HEK293 (cell line): ENCODE data around the gene PPP6C.

ENCODE experiments used
- CTCF ChIA-PET: fragments of 350-600 bp; formaldehyde crosslinking; extraction: SDS; loops from one replicate; lab custom pipeline; 2021; ENCODE audit warnings: antibody characterized with exemption; lab: Yijun Ruan, JAX
- POLR2A ChIA-PET: fragments of 300-600 bp; formaldehyde crosslinking; extraction: SDS; loops from one replicate; lab custom pipeline; 2020; ENCODE audit warnings: antibody characterized with exemption, inconsistent platforms; lab: Yijun Ruan, JAX
- H3K27ac ChIP-seq: fragments of 200-500 bp; sonication (Bioruptor generic); 2 replicates; pipeline ENCODE4 v1.5.1; 2014; ENCODE audit warnings: low read depth, low read length, control low read depth, inconsistent platforms; ENCODE audit errors: extremely low read depth
- H3K36me3 ChIP-seq, 2 experiments: fragments of 200-500 bp in 1 of 2; sonication (Bioruptor generic) in 1 of 2; 1 replicate in 1 of 2; 2 replicates in 1 of 2; pipeline ENCODE4 v1.5.1; 2014 to 2017; ENCODE audit warnings: inconsistent platforms in 2 of 2, low read length in 2 of 2; ENCODE audit not compliant: control insufficient read depth in 2 of 2, insufficient read depth in 1 of 2
- H3K4me1 ChIP-seq: fragments of 200-500 bp; sonication (Bioruptor generic); 2 replicates; pipeline ENCODE4 v1.5.1; 2014; ENCODE audit warnings: mild to moderate bottlenecking, low read length, inconsistent platforms; ENCODE audit not compliant: control insufficient read depth, insufficient read depth
- H3K4me3 ChIP-seq: 2 replicates; pipeline ENCODE4 v1.5.1; 2011; ENCODE audit warnings: low read depth, mild to moderate bottlenecking, control low read depth, low read length, moderate library complexity
- H3K9me3 ChIP-seq: fragments of 200-500 bp; sonication (Bioruptor generic); 2 replicates; pipeline ENCODE4 v1.5.1; 2014; ENCODE audit warnings: low read depth, low read length, inconsistent platforms; ENCODE audit not compliant: control insufficient read depth, insufficient read depth
- BCL11A ChIP-seq: fragments of 450-650 bp; formaldehyde crosslinking; IDR thresholded peaks from 2 replicates; pipeline ENCODE4 v1.5.1; 2016; ENCODE audit warnings: low read depth, missing biosample characterization, missing genetic modification characterization
- GLI4 ChIP-seq: fragments of 450-650 bp; formaldehyde crosslinking; IDR thresholded peaks from 2 replicates; pipeline ENCODE4 v1.5.1; 2016; ENCODE audit warnings: missing biosample characterization, missing genetic modification characterization
- PRDM1 ChIP-seq: fragments of 450-650 bp; formaldehyde crosslinking; IDR thresholded peaks from 2 replicates; pipeline ENCODE4; 2016; ENCODE audit warnings: missing biosample characterization, missing genetic modification characterization
- REPIN1 ChIP-seq: fragments of 450-650 bp; formaldehyde crosslinking; IDR thresholded peaks from 2 replicates; pipeline ENCODE4 v1.5.1; 2017; ENCODE audit warnings: missing biosample characterization, missing genetic modification characterization, low read depth
- SCRT2 ChIP-seq: fragments of 450-650 bp; formaldehyde crosslinking; IDR thresholded peaks from 2 replicates; pipeline ENCODE4 v1.5.1; 2016; ENCODE audit warnings: missing biosample characterization, missing genetic modification characterization
- YY1 ChIP-seq: fragments of 450-650 bp; formaldehyde crosslinking; IDR thresholded peaks from 2 replicates; pipeline ENCODE4 v1.5.1; 2018; ENCODE audit warnings: missing biosample characterization, missing genetic modification characterization
- ZFHX2 ChIP-seq: fragments of 450-650 bp; formaldehyde crosslinking; conservative IDR thresholded peaks from 2 replicates; pipeline ENCODE4 v1.5.1; 2016; ENCODE audit warnings: missing biosample characterization, missing genetic modification characterization
- ZFP37 ChIP-seq: fragments of 450-650 bp; formaldehyde crosslinking; IDR thresholded peaks from 2 replicates; pipeline ENCODE4 v1.5.1; 2016; ENCODE audit warnings: missing biosample characterization, missing genetic modification characterization
- ZNF114 ChIP-seq: fragments of 450-650 bp; formaldehyde crosslinking; IDR thresholded peaks from 2 replicates; pipeline ENCODE4 v1.5.0; 2017; ENCODE audit warnings: missing biosample characterization, missing genetic modification characterization
- ZNF132 ChIP-seq: fragments of 450-650 bp; formaldehyde crosslinking; IDR thresholded peaks from 2 replicates; pipeline ENCODE4 v1.5.1; 2017; ENCODE audit warnings: missing biosample characterization, missing genetic modification characterization, borderline replicate concordance
- ZNF146 ChIP-seq: fragments of 450-650 bp; formaldehyde crosslinking; IDR thresholded peaks from 2 replicates; pipeline ENCODE4 v1.5.1; 2016; ENCODE audit warnings: missing biosample characterization, missing genetic modification characterization
- ZNF274 ChIP-seq, 2 experiments: fragments of 200-500 bp in 1 of 2; fragments of 450-650 bp in 1 of 2; sonication (Bioruptor generic) in 1 of 2; formaldehyde crosslinking in 1 of 2; IDR thresholded peaks; 2 replicates each; pipeline versions ENCODE4 v1.5.1 to v1.6.1; 2014 to 2016; ENCODE audit warnings: borderline replicate concordance in 1 of 2, inconsistent platforms in 1 of 2, low read length in 1 of 2, missing biosample characterization in 1 of 2, missing genetic modification characterization in 1 of 2
- ZNF596 ChIP-seq: fragments of 450-650 bp; IDR thresholded peaks from 2 replicates; pipeline ENCODE4 v1.5.0; 2018; ENCODE audit warnings: missing biosample characterization, mild to moderate bottlenecking, missing genetic modification characterization, moderate library complexity
- ZNF785 ChIP-seq: fragments of 450-650 bp; formaldehyde crosslinking; IDR thresholded peaks from 2 replicates; pipeline ENCODE4 v1.5.1; 2016; ENCODE audit warnings: missing biosample characterization, missing genetic modification characterization
- TF ChIP-seq, protein P1 (sequence below): fragments of 450-650 bp; formaldehyde crosslinking; IDR thresholded peaks from 2 replicates; pipeline ENCODE4 v1.5.1; 2016; ENCODE audit warnings: missing biosample characterization, missing genetic modification characterization
- TF ChIP-seq, protein P2 (sequence below): fragments of 450-650 bp; formaldehyde crosslinking; IDR thresholded peaks from 2 replicates; pipeline ENCODE4 v1.5.1; 2017; ENCODE audit warnings: missing biosample characterization, missing genetic modification characterization
- TF ChIP-seq, protein P3 (sequence below): fragments of 450-650 bp; formaldehyde crosslinking; IDR thresholded peaks from 2 replicates; pipeline ENCODE4 v1.5.1; 2017; ENCODE audit warnings: missing biosample characterization, missing genetic modification characterization

PPP6C gene

DNA sequence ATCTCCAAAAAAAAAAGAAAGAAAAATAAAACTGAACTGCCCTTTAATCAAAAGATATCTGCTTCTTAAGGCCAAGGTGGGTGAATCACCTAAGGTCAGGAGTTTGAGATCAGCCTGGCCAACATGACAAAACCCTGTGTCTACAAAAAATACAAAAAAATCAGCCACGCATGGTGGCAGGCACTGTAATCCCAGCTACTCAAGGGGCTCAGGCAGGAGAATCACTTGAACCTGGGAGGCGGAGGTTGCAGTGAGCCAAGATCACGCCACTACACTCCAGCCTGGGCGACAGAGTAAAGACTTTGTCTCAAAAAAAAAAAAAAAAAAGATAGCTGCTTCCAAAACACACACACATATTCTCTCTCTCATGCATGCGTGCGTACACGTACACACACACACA lies 64.1 kb downstream of the PPP6C start:
- Histone ChIP-seq H3K27ac (no peak overlapping the region), H3K9me3 (no peaks in the 10 kb centered on the region), H3K36me3 (no peaks in the 10 kb centered on the region), H3K4me3 (no peak overlapping the region), H3K4me1 (no peaks in the 10 kb centered on the region)
- ChIA-PET POLR2A (no interaction called here), CTCF (interaction anchor here (0.6 to 1.2 kb wide), 2 partner anchors 19 to 273 kb away, joined by 3 to 4 read pairs; partner anchors contain the start of gene WDR38)
- TF ChIP-seq ZNF114 (tag by site-specific recombination) (no peak), ZFP37 (tag by site-specific recombination) (no peak), ZNF146 (no peak), BCL11A (tag by site-specific recombination) (no peak), YY1 (tag by site-specific recombination) (no peak), ZNF132 (tag by site-specific recombination) (no peak), REPIN1 (tag by site-specific recombination) (no peak), ZNF596 (tag by site-specific recombination) (no peak), ZNF785 (no peak), ZNF274 (IDR thresholded peaks at IDR 0.05; ENCODE audit: low read length) (no peak), ZNF274 (tag by site-specific recombination; IDR thresholded peaks at IDR 0.05; ENCODE audit: borderline replicate concordance) (no peak), GLI4 (no peak), SCRT2 (tag by site-specific recombination) (no peak), ZFHX2 (tag by site-specific recombination) (no peak), PRDM1 (tag by site-specific recombination) (no peak)
- TF ChIP-seq, protein P1, sequence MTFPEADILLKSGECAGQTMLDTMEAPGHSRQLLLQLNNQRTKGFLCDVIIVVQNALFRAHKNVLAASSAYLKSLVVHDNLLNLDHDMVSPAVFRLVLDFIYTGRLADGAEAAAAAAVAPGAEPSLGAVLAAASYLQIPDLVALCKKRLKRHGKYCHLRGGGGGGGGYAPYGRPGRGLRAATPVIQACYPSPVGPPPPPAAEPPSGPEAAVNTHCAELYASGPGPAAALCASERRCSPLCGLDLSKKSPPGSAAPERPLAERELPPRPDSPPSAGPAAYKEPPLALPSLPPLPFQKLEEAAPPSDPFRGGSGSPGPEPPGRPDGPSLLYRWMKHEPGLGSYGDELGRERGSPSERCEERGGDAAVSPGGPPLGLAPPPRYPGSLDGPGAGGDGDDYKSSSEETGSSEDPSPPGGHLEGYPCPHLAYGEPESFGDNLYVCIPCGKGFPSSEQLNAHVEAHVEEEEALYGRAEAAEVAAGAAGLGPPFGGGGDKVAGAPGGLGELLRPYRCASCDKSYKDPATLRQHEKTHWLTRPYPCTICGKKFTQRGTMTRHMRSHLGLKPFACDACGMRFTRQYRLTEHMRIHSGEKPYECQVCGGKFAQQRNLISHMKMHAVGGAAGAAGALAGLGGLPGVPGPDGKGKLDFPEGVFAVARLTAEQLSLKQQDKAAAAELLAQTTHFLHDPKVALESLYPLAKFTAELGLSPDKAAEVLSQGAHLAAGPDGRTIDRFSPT: no peak
- TF ChIP-seq, protein P2, sequence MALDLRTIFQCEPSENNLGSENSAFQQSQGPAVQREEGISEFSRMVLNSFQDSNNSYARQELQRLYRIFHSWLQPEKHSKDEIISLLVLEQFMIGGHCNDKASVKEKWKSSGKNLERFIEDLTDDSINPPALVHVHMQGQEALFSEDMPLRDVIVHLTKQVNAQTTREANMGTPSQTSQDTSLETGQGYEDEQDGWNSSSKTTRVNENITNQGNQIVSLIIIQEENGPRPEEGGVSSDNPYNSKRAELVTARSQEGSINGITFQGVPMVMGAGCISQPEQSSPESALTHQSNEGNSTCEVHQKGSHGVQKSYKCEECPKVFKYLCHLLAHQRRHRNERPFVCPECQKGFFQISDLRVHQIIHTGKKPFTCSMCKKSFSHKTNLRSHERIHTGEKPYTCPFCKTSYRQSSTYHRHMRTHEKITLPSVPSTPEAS: no peak

DNA sequence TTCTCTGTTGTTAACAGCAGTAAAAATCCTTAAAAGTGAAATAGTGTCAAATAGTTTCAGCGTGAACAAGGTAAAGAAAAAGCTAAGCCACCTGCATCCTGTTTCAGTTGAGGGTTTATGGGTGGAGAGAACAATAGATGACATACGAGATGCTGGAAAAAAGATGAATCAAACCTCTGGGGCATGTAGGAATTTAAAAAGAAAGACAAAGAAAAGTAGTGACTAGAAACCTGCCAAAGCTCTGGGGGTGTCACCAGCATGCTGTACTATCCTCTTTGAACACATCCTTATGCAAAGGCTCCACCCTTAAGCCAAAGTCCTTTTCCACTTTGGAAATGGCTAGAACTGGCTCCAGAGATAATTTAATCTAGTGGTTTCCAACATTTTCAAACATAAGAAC lies 68.5 kb downstream of the PPP6C start:
- H3K36me3 ChIP-seq: peaks cover 0 to 7% of the 10 kb centered on the region in 2 experiments; a peak in 1 of 3 replicates
- ChIA-PET POLR2A (no interaction called here), CTCF (no interaction called here)
- H3K4me1 ChIP-seq: no peaks in the 10 kb centered on the region
- H3K4me3 ChIP-seq: no peak overlapping the region
- H3K27ac ChIP-seq: no peak overlapping the region
- no peaks in the 10 kb centered on the region for H3K9me3 ChIP-seq
- no peak for TF ChIP-seq ZNF132 (tag by site-specific recombination)
- TF ChIP-seq, protein P3, sequence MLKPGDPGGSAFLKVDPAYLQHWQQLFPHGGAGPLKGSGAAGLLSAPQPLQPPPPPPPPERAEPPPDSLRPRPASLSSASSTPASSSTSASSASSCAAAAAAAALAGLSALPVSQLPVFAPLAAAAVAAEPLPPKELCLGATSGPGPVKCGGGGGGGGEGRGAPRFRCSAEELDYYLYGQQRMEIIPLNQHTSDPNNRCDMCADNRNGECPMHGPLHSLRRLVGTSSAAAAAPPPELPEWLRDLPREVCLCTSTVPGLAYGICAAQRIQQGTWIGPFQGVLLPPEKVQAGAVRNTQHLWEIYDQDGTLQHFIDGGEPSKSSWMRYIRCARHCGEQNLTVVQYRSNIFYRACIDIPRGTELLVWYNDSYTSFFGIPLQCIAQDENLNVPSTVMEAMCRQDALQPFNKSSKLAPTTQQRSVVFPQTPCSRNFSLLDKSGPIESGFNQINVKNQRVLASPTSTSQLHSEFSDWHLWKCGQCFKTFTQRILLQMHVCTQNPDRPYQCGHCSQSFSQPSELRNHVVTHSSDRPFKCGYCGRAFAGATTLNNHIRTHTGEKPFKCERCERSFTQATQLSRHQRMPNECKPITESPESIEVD (tag by site-specific recombination): peak; percentile 40; the same call in 1 of the 2 replicates
